SK-N-SH (cell line): Measurements from ENCODE around the gene RGS13. TPM values are rescaled to one million over a fixed set of nuclear protein-coding genes. Genes with fewer than 3 reads are reported as not detected.
A peak's percentile ranks its signal among the peaks of the same experiment; 100 is the strongest.

Experiments
- CTCF ChIA-PET: fragments of 300-600, 350-600 bp; formaldehyde crosslinking; extraction: SDS; loops from one replicate; lab custom pipeline; 2021; lab: Yijun Ruan, JAX
- POLR2A ChIA-PET: fragments of 350-600 bp; sonication (Branson Sonifier 250); formaldehyde crosslinking; extraction: SDS; loops from one replicate; lab custom pipeline; 2020; ENCODE audit warnings: antibody characterized with exemption, inconsistent platforms; lab: Yijun Ruan, JAX
- DNase-seq: peaks from one replicate; pipeline ENCODE4 v3.0.0; 2012
- H2AFZ ChIP-seq: fragments of 200-600 bp; sonication (generic); 2 replicates; pipeline ENCODE4 v1.8.1; 2016; ENCODE audit warnings: antibody characterized with exemption, mild to moderate bottlenecking, low read depth
- H3F3A ChIP-seq: fragments of 200-600 bp; sonication (generic); replicated peaks from 2 replicates; pipeline ENCODE3; 2016; ENCODE audit warnings: antibody characterized with exemption, mild to moderate bottlenecking; ENCODE audit not compliant: insufficient read depth
- H3K27ac ChIP-seq, 2 experiments: fragments of 200-500 bp in 1 of 2; fragments of 200-600 bp in 1 of 2; sonication (Bioruptor generic) in 1 of 2; sonication (generic), shearing (Covaris generic) in 1 of 2; 2 replicates each; pipeline versions ENCODE4 v1.5.1 to v1.6.1; 2014 to 2016; ENCODE audit warnings: low read depth in 2 of 2, inconsistent platforms in 1 of 2, low read length in 1 of 2, mild to moderate bottlenecking in 1 of 2, mixed read lengths in 1 of 2
- H3K27me3 ChIP-seq: fragments of 200-600 bp; sonication (generic), shearing (Covaris generic); 2 replicates; pipeline ENCODE4 v1.6.1; 2016; ENCODE audit warnings: mixed run types; ENCODE audit not compliant: insufficient read depth
- H3K36me3 ChIP-seq, 2 experiments: fragments of 200-500 bp in 1 of 2; fragments of 200-600 bp in 1 of 2; sonication (Bioruptor generic) in 1 of 2; sonication (generic) in 1 of 2; replicated peaks in 1 of 2; 2 replicates each; pipeline versions ENCODE3 to v1.5.1; 2014 to 2016; ENCODE audit warnings: low read length in 1 of 2, mild to moderate bottlenecking in 1 of 2; ENCODE audit not compliant: insufficient read depth in 2 of 2, control insufficient read depth in 1 of 2
- H3K4me1 ChIP-seq, 2 experiments: fragments of 200-500 bp in 1 of 2; fragments of 200-600 bp in 1 of 2; sonication (Bioruptor generic) in 1 of 2; sonication (generic), shearing (Covaris generic) in 1 of 2; 2 replicates each; pipeline versions ENCODE4 v1.5.1 to v1.6.1; 2014 to 2016; ENCODE audit warnings: low read depth in 1 of 2, low read length in 1 of 2, mixed run types in 1 of 2; ENCODE audit not compliant: insufficient read depth in 2 of 2, control insufficient read depth in 1 of 2
- H3K4me2 ChIP-seq: fragments of 200-600 bp; sonication (generic), shearing (Covaris generic); 2 replicates; pipeline ENCODE4 v1.6.1; 2017; ENCODE audit warnings: mixed run types
- H3K4me3 ChIP-seq, 2 experiments: fragments of 200-500 bp in 1 of 2; fragments of 200-600 bp in 1 of 2; sonication (Bioruptor generic) in 1 of 2; sonication (generic), shearing (Covaris generic) in 1 of 2; 2 replicates each; pipeline versions ENCODE4 v1.5.1 to v1.8.1; 2014 to 2016; ENCODE audit warnings: low read depth in 2 of 2, inconsistent platforms in 1 of 2, low read length in 1 of 2, mild to moderate bottlenecking in 1 of 2, mixed read lengths in 1 of 2, moderate library complexity in 1 of 2
- H3K79me2 ChIP-seq: fragments of 200-600 bp; sonication (generic); 2 replicates; pipeline ENCODE4 v1.8.1; 2017; ENCODE audit warnings: mild to moderate bottlenecking; ENCODE audit not compliant: insufficient read depth
- H3K9ac ChIP-seq: fragments of 200-600 bp; sonication (generic); 2 replicates; pipeline ENCODE4 v1.6.1; 2017; ENCODE audit warnings: mixed run types
- H3K9me2 ChIP-seq: fragments of 200-600 bp; sonication (generic); 2 replicates; pipeline ENCODE4 v1.6.1; 2017; ENCODE audit warnings: mixed run types
- H3K9me3 ChIP-seq: fragments of 200-600 bp; sonication (generic); 2 replicates; pipeline ENCODE4 v1.6.1; 2017; ENCODE audit warnings: mixed run types, mild to moderate bottlenecking, moderate library complexity
- H4K20me1 ChIP-seq: fragments of 200-600 bp; sonication (generic); 2 replicates; pipeline ENCODE4 v1.6.1; 2017; ENCODE audit warnings: mild to moderate bottlenecking, mixed run types; ENCODE audit not compliant: insufficient read depth
- CHD2 ChIP-seq: fragments of 150-350 bp; IDR thresholded peaks from 2 replicates; pipeline ENCODE4 v1.6.1; 2018; ENCODE audit warnings: low read length; ENCODE audit not compliant: partially characterized antibody
- EP300 ChIP-seq, 2 experiments: IDR thresholded peaks; 2 replicates each; pipeline versions ENCODE4 v1.4.0 to v1.6.1; 2012; ENCODE audit warnings: borderline replicate concordance in 1 of 2, low read depth in 1 of 2, low read length in 1 of 2
- EZH2phosphoT487 ChIP-seq: fragments of 200-600 bp; sonication (generic); IDR thresholded peaks from 2 replicates; pipeline ENCODE4 v1.6.1; 2017; ENCODE audit warnings: low read depth, mixed run types, mild to moderate bottlenecking, antibody characterized with exemption, moderate library complexity, borderline replicate concordance
- FOSL2 ChIP-seq: IDR thresholded peaks from 2 replicates; pipeline ENCODE4 v1.4.0; 2012; ENCODE audit warnings: low read depth, mild to moderate bottlenecking, moderate library complexity, borderline replicate concordance
- FOXJ3 ChIP-seq: sonication (generic); formaldehyde crosslinking; IDR thresholded peaks from 2 replicates; pipeline ENCODE4 v1.5.1; 2020; ENCODE audit warnings: mild to moderate bottlenecking, missing genetic modification reagents
- GATA2 ChIP-seq: sonication (generic); formaldehyde crosslinking; IDR thresholded peaks from 2 replicates; pipeline ENCODE4 v1.5.0; 2020; ENCODE audit warnings: mild to moderate bottlenecking, missing genetic modification reagents
- JUND ChIP-seq: IDR thresholded peaks from 2 replicates; pipeline ENCODE4 v1.4.0; 2012
- MEF2A ChIP-seq: IDR thresholded peaks from 2 replicates; pipeline ENCODE4 v1.4.0; 2012; ENCODE audit warnings: low read depth, borderline replicate concordance
- MXI1 ChIP-seq: IDR thresholded peaks from 2 replicates; pipeline ENCODE4 v1.6.1; 2012; ENCODE audit warnings: mild to moderate bottlenecking, low read depth, low read length, improper control_type of control experiment
- NRF1 ChIP-seq: IDR thresholded peaks from 2 replicates; pipeline ENCODE4 v1.6.1; 2012; ENCODE audit warnings: low read depth, mild to moderate bottlenecking, low read length
- RAD21 ChIP-seq: IDR thresholded peaks from 2 replicates; pipeline ENCODE4 v1.6.1; 2012; ENCODE audit warnings: mild to moderate bottlenecking, low read length
- RFX5 ChIP-seq: IDR thresholded peaks from 2 replicates; pipeline ENCODE4 v1.6.1; 2012; ENCODE audit warnings: mild to moderate bottlenecking, improper control_type of control experiment, low read length
- RXRA ChIP-seq: IDR thresholded peaks from 2 replicates; pipeline ENCODE4 v1.4.0; 2012; ENCODE audit warnings: low read depth, mild to moderate bottlenecking, borderline replicate concordance
- SIN3A ChIP-seq: IDR thresholded peaks from 2 replicates; pipeline ENCODE4 v1.6.1; 2012; ENCODE audit warnings: low read depth, mild to moderate bottlenecking, low read length, moderate library complexity, borderline replicate concordance
- SMC3 ChIP-seq: IDR thresholded peaks from 2 replicates; pipeline ENCODE4 v1.6.1; 2012; ENCODE audit warnings: low read depth, low read length, improper control_type of control experiment
- TAF1 ChIP-seq: IDR thresholded peaks from 2 replicates; pipeline ENCODE4 v1.6.1; 2012; ENCODE audit warnings: low read depth, mild to moderate bottlenecking, low read length, moderate library complexity, borderline replicate concordance
- TCF12 ChIP-seq: IDR thresholded peaks from 2 replicates; pipeline ENCODE4 v1.4.0; 2012
- TEAD4 ChIP-seq: IDR thresholded peaks from 2 replicates; pipeline ENCODE4 v1.4.0; 2012; ENCODE audit warnings: mild to moderate bottlenecking, borderline replicate concordance; ENCODE audit not compliant: insufficient read depth
- YY1 ChIP-seq: IDR thresholded peaks from 2 replicates; pipeline ENCODE4 v1.4.0; 2012; ENCODE audit warnings: low read depth, mild to moderate bottlenecking
- WGBS: methylation state at CpG from one replicate; pipeline ENCODE4 v1.1.6; 2017; ENCODE audit warnings: low lambda C conversion rate; 5-methylcytosine and 5-hydroxymethylcytosine counted together
- polyA plus RNA-seq, 3 experiments: library from polyadenylated mRNA; depleted of rRNA; stranded (reverse); fragments of >200 nt; gene quantifications; 2 replicates each; pipeline ENCODE4 v1.2.3, GENCODE V29; 2012
- TF ChIP-seq, protein P1 (sequence below): fragments of 200-600 bp; sonication (generic); IDR thresholded peaks from 2 replicates; pipeline ENCODE4 v1.6.1; 2017; ENCODE audit warnings: antibody characterized with exemption, mild to moderate bottlenecking, moderate library complexity
- TF ChIP-seq, protein P2 (sequence below): fragments of 150-350 bp; IDR thresholded peaks from 2 replicates; pipeline ENCODE4 v1.6.1; 2017; ENCODE audit warnings: antibody characterized with exemption, low read length, low read depth, borderline replicate concordance
- TF ChIP-seq, protein P3 (sequence below): fragments of 150-350 bp; IDR thresholded peaks from 2 replicates; pipeline ENCODE4 v1.6.1; 2016; ENCODE audit warnings: mild to moderate bottlenecking, low read depth, low read length
- TF ChIP-seq, protein P4 (sequence below): IDR thresholded peaks from 2 replicates; pipeline ENCODE4 v1.4.0; 2012; ENCODE audit warnings: low read depth, borderline replicate concordance

Gene RGS13
- polyA plus RNA-seq, 1 of the 3 experiments (the other 2 are of a cell fraction) = not detected

DNA sequence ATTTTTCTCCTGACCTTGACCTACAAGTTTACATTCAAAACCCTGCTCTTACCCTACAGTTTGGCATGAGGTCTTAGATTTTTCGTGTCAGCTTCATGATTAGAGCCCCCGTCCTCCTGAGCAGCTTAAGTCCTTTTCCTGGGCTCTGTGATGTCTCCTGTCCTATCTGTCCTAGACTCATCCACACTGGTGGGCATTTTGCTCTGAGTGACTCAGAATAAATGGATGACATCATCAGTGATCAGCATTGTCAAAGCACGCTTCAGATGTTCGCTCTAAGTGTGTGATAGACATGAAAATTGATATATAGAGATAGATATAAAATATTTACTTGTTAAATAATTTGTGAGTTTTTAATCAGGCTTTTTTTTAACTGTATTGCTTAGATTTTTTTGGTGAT is 21.8 kb downstream of the RGS13 start:
- H3F3A ChIP-seq = peaks cover 11% of the 10 kb centered on the region
- DNase-seq = no peak
- no peak overlapping the region for H3K9ac ChIP-seq
- TF ChIP-seq TCF12 (no peak), TAF1 (no peak), RXRA (no peak), RFX5 (no peak), MEF2A (no peak), NRF1 (no peak), TEAD4 (no peak), CHD2 (no peak), FOSL2 (no peak), RAD21 (no peak), MXI1 (no peak)
- TF ChIP-seq, protein P1, sequence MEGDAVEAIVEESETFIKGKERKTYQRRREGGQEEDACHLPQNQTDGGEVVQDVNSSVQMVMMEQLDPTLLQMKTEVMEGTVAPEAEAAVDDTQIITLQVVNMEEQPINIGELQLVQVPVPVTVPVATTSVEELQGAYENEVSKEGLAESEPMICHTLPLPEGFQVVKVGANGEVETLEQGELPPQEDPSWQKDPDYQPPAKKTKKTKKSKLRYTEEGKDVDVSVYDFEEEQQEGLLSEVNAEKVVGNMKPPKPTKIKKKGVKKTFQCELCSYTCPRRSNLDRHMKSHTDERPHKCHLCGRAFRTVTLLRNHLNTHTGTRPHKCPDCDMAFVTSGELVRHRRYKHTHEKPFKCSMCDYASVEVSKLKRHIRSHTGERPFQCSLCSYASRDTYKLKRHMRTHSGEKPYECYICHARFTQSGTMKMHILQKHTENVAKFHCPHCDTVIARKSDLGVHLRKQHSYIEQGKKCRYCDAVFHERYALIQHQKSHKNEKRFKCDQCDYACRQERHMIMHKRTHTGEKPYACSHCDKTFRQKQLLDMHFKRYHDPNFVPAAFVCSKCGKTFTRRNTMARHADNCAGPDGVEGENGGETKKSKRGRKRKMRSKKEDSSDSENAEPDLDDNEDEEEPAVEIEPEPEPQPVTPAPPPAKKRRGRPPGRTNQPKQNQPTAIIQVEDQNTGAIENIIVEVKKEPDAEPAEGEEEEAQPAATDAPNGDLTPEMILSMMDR = no peak
- TF ChIP-seq, protein P2, sequence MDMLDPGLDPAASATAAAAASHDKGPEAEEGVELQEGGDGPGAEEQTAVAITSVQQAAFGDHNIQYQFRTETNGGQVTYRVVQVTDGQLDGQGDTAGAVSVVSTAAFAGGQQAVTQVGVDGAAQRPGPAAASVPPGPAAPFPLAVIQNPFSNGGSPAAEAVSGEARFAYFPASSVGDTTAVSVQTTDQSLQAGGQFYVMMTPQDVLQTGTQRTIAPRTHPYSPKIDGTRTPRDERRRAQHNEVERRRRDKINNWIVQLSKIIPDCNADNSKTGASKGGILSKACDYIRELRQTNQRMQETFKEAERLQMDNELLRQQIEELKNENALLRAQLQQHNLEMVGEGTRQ = no peak
- TF ChIP-seq, protein P3, sequence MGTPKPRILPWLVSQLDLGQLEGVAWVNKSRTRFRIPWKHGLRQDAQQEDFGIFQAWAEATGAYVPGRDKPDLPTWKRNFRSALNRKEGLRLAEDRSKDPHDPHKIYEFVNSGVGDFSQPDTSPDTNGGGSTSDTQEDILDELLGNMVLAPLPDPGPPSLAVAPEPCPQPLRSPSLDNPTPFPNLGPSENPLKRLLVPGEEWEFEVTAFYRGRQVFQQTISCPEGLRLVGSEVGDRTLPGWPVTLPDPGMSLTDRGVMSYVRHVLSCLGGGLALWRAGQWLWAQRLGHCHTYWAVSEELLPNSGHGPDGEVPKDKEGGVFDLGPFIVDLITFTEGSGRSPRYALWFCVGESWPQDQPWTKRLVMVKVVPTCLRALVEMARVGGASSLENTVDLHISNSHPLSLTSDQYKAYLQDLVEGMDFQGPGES = no peak
- H3K27me3 ChIP-seq = no peaks in the 10 kb centered on the region
- CTCF ChIA-PET = no interaction called here
- no peaks in the 10 kb centered on the region for H3K9me2 ChIP-seq
- H3K9me3 ChIP-seq = no peaks in the 10 kb centered on the region
- 71% methylated on average over 4 of the region's 4 CpGs for WGBS
- H3K27ac ChIP-seq = no peak overlapping the region; a peak in 1 of 4 replicates
- no peaks in the 10 kb centered on the region for H3K79me2 ChIP-seq
- H3K4me3 ChIP-seq = no peak overlapping the region
- no peak overlapping the region for H3K4me2 ChIP-seq
- no peaks in the 10 kb centered on the region for H3K36me3 ChIP-seq
- POLR2A ChIA-PET = no interaction called here
- H2AFZ ChIP-seq = no peak overlapping the region
- no peaks in the 10 kb centered on the region for H4K20me1 ChIP-seq
- peaks cover 0 to 3% of the 10 kb centered on the region in 2 experiments; a peak in 3 of 4 replicates for H3K4me1 ChIP-seq

DNA sequence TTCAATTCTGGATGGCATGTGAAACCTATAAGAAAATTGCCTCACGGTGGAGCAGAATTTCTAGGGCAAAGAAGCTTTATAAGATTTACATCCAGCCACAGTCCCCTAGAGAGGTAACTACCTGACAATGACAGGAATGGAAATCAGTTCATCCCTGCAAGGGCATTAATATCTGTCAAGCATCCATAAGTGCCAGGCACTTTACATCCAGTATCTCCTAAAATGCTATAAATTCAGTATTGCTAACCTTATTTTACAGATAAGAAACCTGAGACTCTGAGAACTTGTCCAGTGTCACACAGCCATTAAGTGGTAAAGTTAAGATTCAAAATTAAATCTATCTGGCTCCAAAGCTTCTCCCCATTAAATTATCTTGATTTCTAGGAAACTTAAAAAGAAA is 22.3 kb downstream of the RGS13 start:
- Histone ChIP-seq H4K20me1 (no peaks in the 10 kb centered on the region), H3K27ac (peak overlapping the region in 1 of 2 experiments; percentile 34; a peak in 2 of 4 replicates), H3K4me2 (no peak overlapping the region), H3K9me3 (no peaks in the 10 kb centered on the region), H3K9me2 (no peaks in the 10 kb centered on the region), H3K4me1 (peaks cover 0 to 3% of the 10 kb centered on the region in 2 experiments; a peak in 3 of 4 replicates), H3K27me3 (no peaks in the 10 kb centered on the region), H3K9ac (no peak overlapping the region), H3K4me3 (no peak overlapping the region), H3F3A (peaks cover 11% of the 10 kb centered on the region), H3K79me2 (no peaks in the 10 kb centered on the region), H3K36me3 (no peaks in the 10 kb centered on the region), H2AFZ (no peak overlapping the region)
- WGBS = 44% methylated on average over 1 of the region's 1 CpG
- TF ChIP-seq, protein P4, sequence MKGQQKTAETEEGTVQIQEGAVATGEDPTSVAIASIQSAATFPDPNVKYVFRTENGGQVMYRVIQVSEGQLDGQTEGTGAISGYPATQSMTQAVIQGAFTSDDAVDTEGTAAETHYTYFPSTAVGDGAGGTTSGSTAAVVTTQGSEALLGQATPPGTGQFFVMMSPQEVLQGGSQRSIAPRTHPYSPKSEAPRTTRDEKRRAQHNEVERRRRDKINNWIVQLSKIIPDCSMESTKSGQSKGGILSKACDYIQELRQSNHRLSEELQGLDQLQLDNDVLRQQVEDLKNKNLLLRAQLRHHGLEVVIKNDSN = no peak
- TF ChIP-seq EZH2phosphoT487 = no peak
- peak in 1 of 2 experiments; percentile 58; a peak in 2 of 4 replicates for TF ChIP-seq EP300 (IDR thresholded peaks at IDR 0.05; ENCODE audit: borderline replicate concordance in 1 of 2, low read depth in 1 of 2, low read length in 1 of 2)
- no peak for TF ChIP-seq NRF1
- TF ChIP-seq MEF2A = no peak
- no peak for TF ChIP-seq YY1
- TF ChIP-seq RFX5 = no peak
- no peak for TF ChIP-seq JUND
- TF ChIP-seq SIN3A = no peak
- no peak for TF ChIP-seq FOXJ3 (CRISPR knock-in tag)
- peak; percentile 17; the same call in 1 of the 2 replicates for TF ChIP-seq GATA2 (CRISPR knock-in tag)
- no peak for TF ChIP-seq CHD2
- TF ChIP-seq RXRA = no peak
- TF ChIP-seq, protein P2 = no peak
- no peak for TF ChIP-seq TCF12
- TF ChIP-seq SMC3 = no peak
- CTCF ChIA-PET = no interaction called here
- POLR2A ChIA-PET = no interaction called here
- no peak for DNase-seq
